Neural progenitor cell (in vitro differentiated cells): ENCODE data around the gene SPATA6. TPM values are rescaled to one million over a fixed set of nuclear protein-coding genes. Genes with fewer than 3 reads are reported as not detected.
"Not testable (repeated sequence)": the region's sequence is repeated elsewhere in the genome, so short reads cannot be mapped to it uniquely, and the experiment has no call there.

Source experiments
- DNase-seq: peaks from one replicate; pipeline ENCODE4 v3.0.0-alpha.2; 2016; ENCODE audit warnings: low spot score
- H2AFZ ChIP-seq: fragments of 200-600 bp; sonication (generic); replicated peaks from 2 replicates; pipeline ENCODE4 v1.6.1; 2016; ENCODE audit warnings: antibody characterized with exemption
- H3F3A ChIP-seq: fragments of 200-600 bp; sonication (generic); 2 replicates; pipeline ENCODE4 v1.6.1; 2016; ENCODE audit warnings: antibody characterized with exemption, low read depth
- H3K27ac ChIP-seq: fragments of 200-600 bp; sonication (generic); 2 replicates; pipeline ENCODE4 v1.5.1; 2016; ENCODE audit warnings: mild to moderate bottlenecking
- H3K27me3 ChIP-seq: fragments of 200-600 bp; sonication (generic); 2 replicates; pipeline ENCODE4 v1.6.1; 2016; ENCODE audit warnings: mild to moderate bottlenecking, moderate library complexity
- H3K36me3 ChIP-seq: fragments of 200-600 bp; sonication (generic); 2 replicates; pipeline ENCODE4 v1.5.1; 2016
- H3K4me1 ChIP-seq: fragments of 200-600 bp; sonication (generic); 2 replicates; pipeline ENCODE4 v1.6.1; 2016; ENCODE audit warnings: mixed run types
- H3K4me2 ChIP-seq: fragments of 200-600 bp; sonication (generic); 2 replicates; pipeline ENCODE4 v1.6.1; 2016
- H3K4me3 ChIP-seq: fragments of 200-600 bp; sonication (generic); 2 replicates; pipeline ENCODE4 v1.5.1; 2016
- H3K79me2 ChIP-seq: fragments of 200-600 bp; sonication (generic); 2 replicates; pipeline ENCODE4 v1.6.1; 2016; ENCODE audit warnings: low read depth
- H3K9ac ChIP-seq: fragments of 200-600 bp; sonication (generic); 2 replicates; pipeline ENCODE4 v1.6.1; 2016
- H3K9me3 ChIP-seq: fragments of 200-600 bp; sonication (generic); 2 replicates; pipeline ENCODE4 v1.5.1; 2016; ENCODE audit warnings: low read depth
- H4K20me1 ChIP-seq: fragments of 200-600 bp; sonication (generic); 2 replicates; pipeline ENCODE4 v1.6.1; 2016; ENCODE audit warnings: low read depth
- H3K27ac Mint-ChIP-seq: 3 replicates; pipeline ENCODE4 v1.8.0; 2021; ENCODE audit warnings: mixed read lengths
- H3K27me3 Mint-ChIP-seq: 2 replicates; pipeline ENCODE4 v1.8.0; 2022; ENCODE audit warnings: low read depth, mild to moderate bottlenecking, inconsistent platforms, moderate library complexity, mixed read lengths; ENCODE audit not compliant: insufficient read depth
- H3K36me3 Mint-ChIP-seq: 3 replicates; pipeline ENCODE4 v1.8.0; 2021; ENCODE audit warnings: mixed read lengths
- H3K4me1 Mint-ChIP-seq: 3 replicates; pipeline ENCODE4 v1.8.0; 2021; ENCODE audit warnings: mixed read lengths
- H3K4me3 Mint-ChIP-seq: 3 replicates; pipeline ENCODE4 v1.8.0; 2021; ENCODE audit warnings: mild to moderate bottlenecking, moderate library complexity, mixed read lengths
- H3K9me3 Mint-ChIP-seq: 3 replicates; pipeline ENCODE4 v1.8.0; 2020; ENCODE audit warnings: mixed read lengths
- EZH2 ChIP-seq: fragments of 200-600 bp; sonication (generic); IDR thresholded peaks from 2 replicates; pipeline ENCODE4 v1.6.1; 2017; ENCODE audit warnings: antibody characterized with exemption, mild to moderate bottlenecking, moderate library complexity
- EZH2phosphoT487 ChIP-seq: fragments of 200-600 bp; sonication (generic); IDR thresholded peaks from 2 replicates; pipeline ENCODE4 v1.6.1; 2017; ENCODE audit warnings: antibody characterized with exemption
- total RNA-seq: library from RNA; depleted of rRNA; stranded (reverse); fragments of >200 nt; gene quantifications from 2 replicates; pipeline ENCODE4 v1.2.3, GENCODE V29; 2015; ENCODE audit warnings: low replicate concordance
- TF ChIP-seq, protein P1 (sequence below): fragments of 200-600 bp; sonication (generic); IDR thresholded peaks from 2 replicates; pipeline ENCODE4 v1.5.1; 2017; ENCODE audit warnings: antibody characterized with exemption, mild to moderate bottlenecking

The SPATA6 gene
- total RNA-seq, 1 donor from 2014 or later = 33.5 TPM

DNA sequence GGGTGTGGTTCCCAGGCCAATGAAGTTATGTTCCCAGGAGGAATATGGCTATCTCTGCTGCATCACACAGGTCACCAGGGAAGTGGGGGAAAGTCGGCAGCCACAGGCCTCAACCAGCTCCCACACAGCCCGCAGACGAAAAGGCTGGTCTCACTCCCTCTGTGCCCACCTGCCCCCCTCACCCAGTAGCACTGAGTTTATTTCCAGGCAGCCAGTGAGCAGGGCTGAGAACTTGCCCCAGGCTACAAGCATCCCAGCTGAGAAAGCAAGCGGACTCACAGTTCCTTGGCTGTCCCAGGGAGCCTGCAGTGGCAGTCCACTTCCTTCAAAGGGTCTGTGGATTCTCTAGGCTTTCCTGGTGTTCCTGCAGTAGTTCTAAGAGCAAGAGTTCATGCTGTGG, 180.6 kb downstream of the SPATA6 start:
- Mint-ChIP-seq H3K27ac (no peak overlapping the region), H3K27me3 (peaks cover 2% of the 10 kb centered on the region), H3K4me3 (no peak overlapping the region), H3K36me3 (peaks cover 9% of the 10 kb centered on the region), H3K9me3 (peaks cover 5% of the 10 kb centered on the region), H3K4me1 (peaks cover 3% of the 10 kb centered on the region)
- H3K9me3 ChIP-seq = no peaks in the 10 kb centered on the region
- H4K20me1 ChIP-seq = no peaks in the 10 kb centered on the region
- TF ChIP-seq, protein P1, sequence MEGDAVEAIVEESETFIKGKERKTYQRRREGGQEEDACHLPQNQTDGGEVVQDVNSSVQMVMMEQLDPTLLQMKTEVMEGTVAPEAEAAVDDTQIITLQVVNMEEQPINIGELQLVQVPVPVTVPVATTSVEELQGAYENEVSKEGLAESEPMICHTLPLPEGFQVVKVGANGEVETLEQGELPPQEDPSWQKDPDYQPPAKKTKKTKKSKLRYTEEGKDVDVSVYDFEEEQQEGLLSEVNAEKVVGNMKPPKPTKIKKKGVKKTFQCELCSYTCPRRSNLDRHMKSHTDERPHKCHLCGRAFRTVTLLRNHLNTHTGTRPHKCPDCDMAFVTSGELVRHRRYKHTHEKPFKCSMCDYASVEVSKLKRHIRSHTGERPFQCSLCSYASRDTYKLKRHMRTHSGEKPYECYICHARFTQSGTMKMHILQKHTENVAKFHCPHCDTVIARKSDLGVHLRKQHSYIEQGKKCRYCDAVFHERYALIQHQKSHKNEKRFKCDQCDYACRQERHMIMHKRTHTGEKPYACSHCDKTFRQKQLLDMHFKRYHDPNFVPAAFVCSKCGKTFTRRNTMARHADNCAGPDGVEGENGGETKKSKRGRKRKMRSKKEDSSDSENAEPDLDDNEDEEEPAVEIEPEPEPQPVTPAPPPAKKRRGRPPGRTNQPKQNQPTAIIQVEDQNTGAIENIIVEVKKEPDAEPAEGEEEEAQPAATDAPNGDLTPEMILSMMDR = no peak
- no peak for TF ChIP-seq EZH2
- no peak for TF ChIP-seq EZH2phosphoT487
- no peak overlapping the region for H3K9ac ChIP-seq
- H3K4me3 ChIP-seq = no peak overlapping the region
- no peak overlapping the region for H2AFZ ChIP-seq
- H3K27ac ChIP-seq = no peak overlapping the region
- DNase-seq = no peak
- no peaks in the 10 kb centered on the region for H3F3A ChIP-seq
- no peaks in the 10 kb centered on the region for H3K27me3 ChIP-seq
- H3K4me2 ChIP-seq = no peak overlapping the region
- no peaks in the 10 kb centered on the region for H3K4me1 ChIP-seq
- H3K36me3 ChIP-seq = peaks cover 3% of the 10 kb centered on the region
- H3K79me2 ChIP-seq = no peaks in the 10 kb centered on the region

DNA sequence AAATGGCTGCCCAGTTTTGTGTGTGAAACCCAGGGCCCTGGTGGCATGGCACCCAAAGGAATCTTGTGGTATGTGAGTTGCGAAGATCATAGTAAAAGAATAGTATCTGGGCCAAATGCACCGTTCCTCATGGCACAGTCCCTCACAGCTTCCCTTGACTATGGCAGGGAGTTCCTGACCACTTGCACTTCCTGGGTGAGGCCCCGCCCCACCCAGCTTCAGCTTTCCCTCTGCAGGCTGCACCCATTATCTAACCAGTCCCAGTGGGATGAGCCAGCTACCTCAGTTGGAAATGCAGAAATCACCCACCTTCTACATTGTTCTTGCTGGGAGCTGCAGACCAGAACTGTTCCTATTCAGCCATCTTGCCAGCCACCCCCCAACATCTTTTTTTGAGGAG, 186.5 kb downstream of the SPATA6 start:
- H3K36me3 Mint-ChIP-seq = peaks cover 7% of the 10 kb centered on the region
- H3K9me3 Mint-ChIP-seq = peaks cover 15% of the 10 kb centered on the region

DNA sequence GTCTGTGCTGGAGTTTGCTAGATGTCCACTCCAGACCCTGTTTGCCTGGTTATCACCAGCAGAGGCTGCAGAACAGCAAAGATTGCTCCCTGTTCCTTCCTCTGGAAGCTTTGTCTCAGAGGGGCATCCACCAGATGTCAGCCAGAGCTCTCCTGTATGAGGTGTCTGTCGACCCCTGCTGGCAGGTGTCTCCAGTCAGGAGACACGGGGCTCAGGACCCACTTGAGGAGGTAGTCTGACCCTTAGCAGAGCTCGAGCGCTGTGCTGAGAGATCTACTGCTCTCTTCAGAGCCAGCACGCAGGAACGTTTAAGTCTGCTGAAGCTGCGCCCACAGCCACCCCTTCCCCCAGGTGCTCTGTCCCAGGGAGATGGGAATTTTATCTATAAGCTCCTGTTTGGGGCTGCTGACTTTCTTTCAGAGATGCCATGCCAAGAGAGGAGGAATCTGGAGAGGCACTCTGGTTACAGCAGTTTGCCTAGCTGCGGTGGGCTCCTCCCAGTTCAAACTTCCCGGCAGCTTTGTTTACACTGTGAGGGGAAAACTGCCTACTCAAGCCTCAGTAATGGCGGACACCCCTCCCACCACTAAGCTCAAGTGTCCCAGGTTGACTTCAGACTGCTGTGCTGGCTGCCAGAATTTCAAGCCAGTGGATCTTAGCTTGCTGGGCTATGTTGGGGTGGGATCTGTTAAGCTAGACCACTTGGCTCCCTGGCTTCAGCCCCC, 187.1 kb downstream of the SPATA6 start:
- DNase-seq = not testable (repeated sequence)
- H3K9me3 Mint-ChIP-seq = peaks cover 17% of the 10 kb centered on the region

More for the DNA sequence above, 186.5 kb downstream of the SPATA6 start:
- no peaks in the 10 kb centered on the region for H3K4me1 Mint-ChIP-seq
- no peaks in the 10 kb centered on the region for H4K20me1 ChIP-seq
- H3K4me2 ChIP-seq = no peak overlapping the region
- H3K4me3 ChIP-seq = no peak overlapping the region
- no peaks in the 10 kb centered on the region for H3K27me3 ChIP-seq
- H3K27me3 Mint-ChIP-seq = peaks cover 2% of the 10 kb centered on the region
- no peaks in the 10 kb centered on the region for H3K36me3 ChIP-seq
- H3K9me3 ChIP-seq = no peaks in the 10 kb centered on the region
- DNase-seq = no peak
- H3K79me2 ChIP-seq = no peaks in the 10 kb centered on the region
- no peak overlapping the region for H3K9ac ChIP-seq
- H3F3A ChIP-seq = no peaks in the 10 kb centered on the region
- H3K4me1 ChIP-seq = no peaks in the 10 kb centered on the region
- no peak overlapping the region for H3K4me3 Mint-ChIP-seq
- no peak overlapping the region for H2AFZ ChIP-seq
- no peak overlapping the region for H3K27ac ChIP-seq
- TF ChIP-seq EZH2 = no peak
- TF ChIP-seq EZH2phosphoT487 = no peak
- TF ChIP-seq, protein P1 = no peak
- H3K27ac Mint-ChIP-seq = no peak overlapping the region

DNA sequence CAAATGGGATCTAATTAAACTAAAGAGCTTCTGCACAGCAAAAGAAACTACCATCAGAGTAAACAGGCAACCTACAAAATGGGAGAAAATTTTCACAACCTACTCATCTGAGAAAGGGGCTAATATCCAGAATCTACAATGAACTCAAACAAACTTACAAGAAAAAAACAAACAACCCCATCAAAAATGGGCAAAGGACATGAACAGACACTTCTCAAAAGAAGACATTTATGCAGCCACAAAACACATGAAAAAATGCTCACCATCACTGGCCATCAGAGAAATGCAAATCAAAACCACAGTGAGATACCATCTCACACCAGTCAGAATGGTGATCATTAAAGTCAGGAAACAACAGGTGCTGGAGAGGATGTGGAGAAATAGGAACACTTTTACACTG, 189.7 kb downstream of the SPATA6 start:
- H3K36me3 ChIP-seq, H3K27ac ChIP-seq, DNase-seq, H3K4me1 Mint-ChIP-seq, H3K36me3 Mint-ChIP-seq, H3K4me3 ChIP-seq, H3K27ac Mint-ChIP-seq, H3K4me3 Mint-ChIP-seq, H3K27me3 ChIP-seq, H3K27me3 Mint-ChIP-seq, H3K4me1 ChIP-seq, H3K9ac ChIP-seq, H4K20me1 ChIP-seq, H3F3A ChIP-seq, H3K9me3 ChIP-seq, H2AFZ ChIP-seq, H3K4me2 ChIP-seq, H3K79me2 ChIP-seq: not testable (repeated sequence)
- H3K9me3 Mint-ChIP-seq = peaks cover 21% of the 10 kb centered on the region

More for the DNA sequence above, 187.1 kb downstream of the SPATA6 start:
- H3K27ac ChIP-seq, H3K27ac Mint-ChIP-seq, H3K9me3 ChIP-seq, H3K4me3 ChIP-seq, H3K9ac ChIP-seq, H3K27me3 ChIP-seq, H4K20me1 ChIP-seq, H3K4me1 Mint-ChIP-seq, H3K4me3 Mint-ChIP-seq, H3K36me3 ChIP-seq, H3K79me2 ChIP-seq, H3K36me3 Mint-ChIP-seq, H2AFZ ChIP-seq, H3K4me2 ChIP-seq, H3K27me3 Mint-ChIP-seq, H3F3A ChIP-seq, H3K4me1 ChIP-seq: not testable (repeated sequence)

DNA sequence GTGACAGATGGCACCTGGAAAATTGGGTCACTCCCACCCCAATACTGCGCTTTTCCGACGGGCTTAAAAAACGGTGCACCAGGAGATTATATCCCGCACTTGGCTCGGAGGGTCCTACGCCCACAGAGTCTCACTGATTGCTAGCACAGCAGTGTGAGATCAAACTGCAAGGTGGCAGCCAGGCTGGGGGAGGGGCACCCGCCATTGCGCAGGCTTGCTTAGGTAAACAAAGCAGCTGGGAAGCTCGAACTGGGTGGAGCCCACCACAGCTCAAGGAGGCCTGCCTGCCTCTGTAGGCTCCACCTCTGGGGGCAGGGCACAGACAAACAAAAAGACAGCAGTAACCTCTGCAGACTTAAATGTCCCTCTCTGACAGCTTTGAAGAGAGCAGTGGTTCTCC, 194.6 kb downstream of the SPATA6 start:
- not testable (repeated sequence) for H3K27me3 Mint-ChIP-seq, H3K27me3 ChIP-seq, H3K79me2 ChIP-seq, H3K27ac ChIP-seq, H3K4me3 Mint-ChIP-seq, H4K20me1 ChIP-seq, DNase-seq, H3K27ac Mint-ChIP-seq, H3K4me1 Mint-ChIP-seq, H3K4me3 ChIP-seq, H3K4me1 ChIP-seq, H3K36me3 Mint-ChIP-seq, H3F3A ChIP-seq, H3K4me2 ChIP-seq, H3K9me3 ChIP-seq, H2AFZ ChIP-seq, H3K9ac ChIP-seq, H3K36me3 ChIP-seq
- H3K9me3 Mint-ChIP-seq = peaks cover 29% of the 10 kb centered on the region
